GM23338 (cell line): ENCODE measurements around the gene FAF1.

ENCODE experiments used
- CREB1 ChIP-seq: fragments of 250-450 bp; sonication (Bioruptor Pico); IDR thresholded peaks from 2 replicates; pipeline ENCODE4 v1.5.0; 2020; ENCODE audit warnings: low read depth, mild to moderate bottlenecking, moderate library complexity
- CTCF ChIP-seq, 2 experiments: fragments of 200-600 bp in 1 of 2; sonication (generic) in 1 of 2; conservative IDR thresholded peaks; 2 replicates each; pipeline versions ENCODE4 v1.5.1 to v1.6.1; 2016 to 2017; ENCODE audit warnings: antibody characterized with exemption in 2 of 2, low read depth in 2 of 2, mild to moderate bottlenecking in 2 of 2, moderate library complexity in 1 of 2
- ETS1 ChIP-seq: IDR thresholded peaks from 2 replicates; pipeline ENCODE4 v1.6.1; 2016; ENCODE audit warnings: antibody characterized with exemption
- EZH2 ChIP-seq: fragments of 200-600 bp; sonication (generic); IDR thresholded peaks from one replicate; pipeline ENCODE4 v1.8.0; 2017; ENCODE audit warnings: antibody characterized with exemption, mild to moderate bottlenecking, low read depth; ENCODE audit not compliant: unreplicated experiment
- EZH2phosphoT487 ChIP-seq: fragments of 200-600 bp; sonication (generic); IDR thresholded peaks from one replicate; pipeline ENCODE4 v1.8.1; 2018; ENCODE audit warnings: antibody characterized with exemption; ENCODE audit not compliant: unreplicated experiment
- JUNB ChIP-seq: IDR thresholded peaks from one replicate; pipeline ENCODE4 v1.6.1; 2016; ENCODE audit warnings: antibody characterized with exemption; ENCODE audit not compliant: unreplicated experiment
- POLR2AphosphoS5 ChIP-seq: IDR thresholded peaks from 2 replicates; pipeline ENCODE4 v1.6.1; 2016; ENCODE audit warnings: antibody characterized with exemption, low read depth
- REST ChIP-seq: IDR thresholded peaks from one replicate; pipeline ENCODE4 v1.6.1; 2018; ENCODE audit warnings: antibody characterized with exemption; ENCODE audit not compliant: unreplicated experiment
- STAT1 ChIP-seq: IDR thresholded peaks from one replicate; pipeline ENCODE4 v1.6.1; 2016; ENCODE audit warnings: antibody characterized with exemption; ENCODE audit not compliant: unreplicated experiment
- ZNF331 ChIP-seq: fragments of 250-450 bp; sonication (Bioruptor Pico); IDR thresholded peaks from 2 replicates; pipeline ENCODE4 v1.5.0; 2020; ENCODE audit warnings: low read depth, mild to moderate bottlenecking, moderate library complexity

- TF ChIP-seq CTCF (conservative IDR thresholded peaks at IDR 0.05; ENCODE audit: low read depth in 2 of 2) (no peak), POLR2AphosphoS5 (no peak), REST (no peak), STAT1 (no peak), EZH2 (no peak), EZH2phosphoT487 (no peak), ETS1 (no peak), JUNB (no peak), ZNF331 (CRISPR knock-in tag) (no peak), CREB1 (CRISPR knock-in tag) (no peak)
These were observed 260.3 kb downstream of the FAF1 start for GRCh38 chr1:50699795-50700194.
